Tibial nerve (tissue), 4 donors: ENCODE results near the gene DNAJC6.

ENCODE experiments used
- CTCF ChIP-seq, 5 experiments: fragments of 200-600 bp in 3 of 5; fragments of 450-650 bp in 2 of 5; sonication (generic) in 3 of 5; IDR thresholded peaks; one replicate each; pipeline ENCODE4 v1.5.1; 2016 to 2019; ENCODE audit warnings: antibody characterized with exemption in 5 of 5, mild to moderate bottlenecking in 3 of 5, moderate library complexity in 2 of 5
- EP300 ChIP-seq, 2 donors: sonication (generic); formaldehyde crosslinking; IDR thresholded peaks; one replicate each; pipeline ENCODE4 v1.6.1; 2017; ENCODE audit warnings: antibody characterized with exemption in 2 of 2, mild to moderate bottlenecking in 1 of 2
- POLR2A ChIP-seq, 2 donors: fragments of 450-650 bp; IDR thresholded peaks; one replicate each; pipeline ENCODE4 v1.6.1; 2017; ENCODE audit warnings: antibody characterized with exemption in 2 of 2, mild to moderate bottlenecking in 2 of 2, moderate library complexity in 2 of 2

- TF ChIP-seq CTCF (IDR thresholded peaks at IDR 0.05): no peak
- no peak for TF ChIP-seq POLR2A (IDR thresholded peaks at IDR 0.05)
- peak in 1 of 2 donors; percentile 44 for TF ChIP-seq EP300 (IDR thresholded peaks at IDR 0.05)
Measured at GRCh38 chr1:65264197-65264929, 45.0 kb upstream of the DNAJC6 start.
